Erythroblast (primary cell): ENCODE measurements around the gene ZNF132.
"Not testable (repeated sequence)": the region's sequence is repeated elsewhere in the genome, so short reads cannot be mapped to it uniquely, and the experiment has no call there.

Experiments
- DNase-seq, 2 experiments: peaks; one replicate each; lab custom pipeline; 2025; lab: John Stamatoyannopoulos, UW
- GATA1 ChIP-seq: IDR thresholded peaks from 2 replicates; pipeline ENCODE4 v1.6.1; 2011; ENCODE audit warnings: low read depth, mild to moderate bottlenecking, control low read depth, low read length, moderate library complexity
- POLR2A ChIP-seq: IDR thresholded peaks from 2 replicates; pipeline ENCODE4 v1.6.1; 2011; ENCODE audit warnings: mild to moderate bottlenecking, low read length

The ZNF132 gene

DNA sequence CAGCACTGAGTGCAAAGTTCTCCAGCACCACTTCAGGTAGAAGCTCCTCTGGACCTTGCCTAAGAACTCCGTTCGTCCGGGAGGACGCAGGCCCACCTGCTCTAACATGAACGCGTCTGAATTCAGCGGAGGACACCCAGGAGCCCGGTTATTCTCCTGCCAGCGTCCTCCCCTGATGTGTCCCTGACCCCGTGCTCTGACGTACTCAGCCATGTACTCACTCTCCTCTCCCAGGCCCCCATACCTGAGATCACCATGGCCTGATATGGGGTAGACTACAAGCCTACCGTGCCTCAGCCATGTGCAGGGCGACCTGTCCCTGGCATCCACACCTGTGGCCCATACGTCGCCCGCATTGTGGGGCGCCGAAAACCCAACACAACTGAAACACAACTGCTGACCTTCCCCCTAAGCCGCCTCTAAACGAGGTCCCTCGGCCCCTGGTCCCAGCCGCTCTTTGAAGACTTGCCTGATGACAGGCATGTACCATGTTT, 32.2 kb downstream of the ZNF132 start:
- no peak for TF ChIP-seq POLR2A
- no peak for TF ChIP-seq GATA1
- DNase-seq, result peak in 1 of 2 experiments; percentile 73

DNA sequence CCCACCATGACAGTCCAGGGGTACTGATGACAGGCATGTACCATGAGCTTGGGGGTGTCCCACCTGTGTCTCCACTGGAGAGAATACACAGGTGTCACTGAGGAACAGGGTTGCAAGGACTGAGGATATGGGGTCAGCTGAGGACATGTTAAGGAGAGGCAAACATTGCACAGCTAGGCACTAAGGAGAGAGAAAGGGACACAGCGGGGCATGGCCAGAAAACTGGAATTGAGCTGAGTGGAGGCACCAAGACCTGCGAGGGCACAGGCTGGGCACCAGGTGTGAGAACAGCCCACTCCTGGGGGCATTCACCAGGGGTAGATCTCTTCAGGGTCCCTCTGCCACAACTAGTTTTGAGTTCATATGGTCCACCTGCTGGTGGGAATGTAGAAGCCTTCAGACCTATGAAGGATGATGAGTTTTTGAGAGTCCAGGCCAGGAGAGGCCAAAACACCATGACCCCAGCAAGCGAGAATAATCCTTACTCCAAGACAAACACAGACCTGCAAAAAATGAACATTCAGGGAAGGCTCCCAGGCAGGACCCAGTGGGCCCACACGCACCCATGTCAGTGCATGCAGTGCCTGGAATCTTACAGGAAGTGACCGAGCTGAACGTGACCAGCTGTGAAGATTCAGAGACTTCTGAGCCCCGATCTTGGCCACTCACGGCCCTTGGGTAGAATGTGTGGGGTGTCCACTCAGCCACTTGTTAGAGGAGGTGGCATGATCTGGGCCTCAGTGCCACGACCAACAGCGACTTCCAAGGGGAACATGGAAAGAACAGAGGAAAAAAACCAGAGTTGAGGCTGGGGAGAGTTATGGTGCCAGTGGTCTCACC, 32.9 kb downstream of the ZNF132 start:
- TF ChIP-seq GATA1, result no peak
- DNase-seq, result peak in 1 of 2 experiments; percentile 46

DNA sequence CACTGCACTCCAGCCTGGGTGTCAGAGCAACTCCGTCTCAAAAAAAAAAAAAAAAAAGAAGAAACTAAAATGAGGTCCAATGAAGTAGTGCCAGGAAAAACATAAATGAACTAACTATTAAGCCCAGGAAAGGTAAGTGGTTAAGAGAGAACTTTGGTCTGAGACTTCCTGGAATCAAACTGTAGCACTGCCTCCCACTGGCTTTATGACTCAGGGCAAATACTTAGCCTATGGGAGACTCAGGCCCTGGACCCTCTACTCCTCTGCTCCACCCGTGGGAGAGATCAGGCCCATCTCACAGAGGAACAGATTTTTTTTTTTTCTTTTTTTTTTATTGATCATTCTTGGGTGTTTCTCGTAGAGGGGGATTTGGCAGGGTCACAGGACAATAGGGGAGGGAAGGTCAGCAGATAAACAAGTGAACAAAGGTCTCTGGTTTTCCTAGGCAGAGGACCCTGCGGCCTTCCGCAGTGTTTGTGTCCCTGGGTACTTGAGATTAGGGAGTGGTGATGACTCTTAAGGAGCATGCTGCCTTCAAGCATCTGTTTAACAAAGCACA, 36.0 kb downstream of the ZNF132 start:
- DNase-seq, result not testable (repeated sequence)

DNA sequence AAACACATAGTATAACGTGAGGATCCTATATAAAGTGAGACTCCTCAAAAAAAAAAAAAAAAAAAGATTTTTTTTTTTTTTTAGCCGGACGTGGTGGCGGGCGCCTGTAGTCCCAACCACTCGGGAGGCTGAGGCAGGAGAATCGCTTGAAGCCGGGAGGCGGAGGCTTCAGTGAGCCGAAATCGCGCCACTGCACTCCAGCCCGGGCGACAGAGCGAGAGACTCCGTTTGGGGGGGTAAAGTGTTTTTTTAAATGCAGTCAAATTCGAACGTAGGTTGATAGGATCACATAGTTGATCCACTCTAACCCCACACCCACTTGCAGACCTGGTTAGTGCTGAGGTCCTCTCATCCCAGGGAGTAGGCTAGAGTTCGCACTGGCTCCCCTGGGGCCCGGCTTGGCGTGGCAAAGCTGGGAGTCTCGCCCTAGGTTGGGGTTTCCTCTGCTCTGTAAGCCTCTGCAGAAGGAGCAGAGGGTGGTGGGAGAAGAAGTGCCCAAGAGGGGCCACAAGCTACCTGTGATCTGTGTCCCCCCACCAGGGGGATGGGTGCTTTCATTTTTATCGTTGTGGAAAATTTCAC, 38.0 kb downstream of the ZNF132 start:
- TF ChIP-seq GATA1 (no peak), POLR2A (no peak)
- no peak for DNase-seq

DNA sequence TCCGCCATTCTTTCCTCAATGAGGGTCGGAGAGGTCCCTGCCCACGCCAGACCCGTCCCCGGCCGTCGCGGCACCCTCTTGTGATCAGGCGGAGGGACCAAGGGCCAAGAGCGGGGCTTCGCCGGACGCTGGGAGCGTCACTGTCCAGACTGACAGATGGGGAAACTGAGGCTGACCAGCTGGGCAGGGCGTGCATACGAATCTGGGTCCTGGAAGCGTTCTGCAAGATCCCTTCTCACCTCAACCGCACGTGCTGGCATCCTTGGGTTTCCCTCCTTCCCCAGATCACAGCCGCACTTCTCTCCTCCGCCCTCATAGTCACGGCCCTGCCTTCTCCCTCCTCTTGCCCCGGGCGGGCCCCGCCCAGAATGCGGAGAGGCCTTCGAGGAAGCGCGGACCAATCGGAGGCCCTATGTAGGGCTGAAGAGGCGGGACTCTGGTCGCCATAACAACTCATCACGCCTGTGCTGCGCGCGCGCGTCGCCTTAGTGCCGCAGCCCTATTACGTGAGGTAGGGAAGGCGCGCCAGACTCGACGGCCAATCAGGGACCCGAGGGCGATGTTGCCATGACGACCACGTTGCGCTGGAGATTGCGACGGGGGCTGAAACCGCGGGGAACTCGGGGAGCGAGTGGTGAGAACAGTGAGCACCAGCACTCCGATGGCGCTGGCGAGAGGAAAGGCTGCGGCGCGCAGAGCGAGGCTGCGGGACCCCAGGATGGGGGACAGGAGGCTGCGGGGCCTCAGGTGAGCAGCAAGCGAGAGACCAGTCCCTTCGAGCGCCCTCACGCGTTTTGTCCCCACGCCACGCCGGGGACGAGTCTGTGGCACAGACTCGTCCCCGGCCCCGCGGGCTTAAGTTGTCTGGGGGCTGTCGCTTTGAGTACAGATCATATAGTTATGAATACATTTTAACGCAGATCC, 38.8 kb downstream of the ZNF132 start:
- DNase-seq, result peak; percentile 100

DNA sequence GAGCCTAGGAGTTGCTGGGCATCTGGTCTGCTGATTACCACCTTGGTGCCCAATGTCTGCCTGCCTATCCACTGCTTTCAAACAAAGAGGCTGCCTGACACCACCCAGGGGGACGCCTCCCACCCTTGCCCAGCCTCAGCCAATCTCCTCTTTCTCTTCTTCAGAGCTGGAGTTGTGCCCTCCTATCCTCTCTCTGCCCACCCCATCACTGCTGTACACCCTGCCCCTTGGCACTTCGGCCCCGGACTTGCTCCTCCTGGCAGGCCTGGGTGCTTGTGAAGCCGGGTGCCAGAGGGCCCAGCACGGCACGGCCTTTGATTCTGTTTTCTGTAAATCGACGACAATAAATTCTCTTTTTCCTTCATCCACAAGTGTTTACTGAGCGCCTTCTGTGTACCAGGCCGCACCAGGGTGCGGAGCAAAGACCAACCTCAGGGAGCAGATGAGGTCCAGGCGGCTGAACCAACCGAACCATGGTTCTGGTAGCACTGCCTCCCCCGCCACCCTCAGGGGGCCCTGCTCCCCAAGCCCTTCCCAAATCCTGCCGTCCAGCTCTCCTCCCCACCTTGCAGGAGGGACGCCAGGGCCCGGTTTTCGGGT, 39.5 kb downstream of the ZNF132 start:
- no peak for TF ChIP-seq POLR2A
- TF ChIP-seq GATA1, result no peak
- no peak for DNase-seq

More for the DNA sequence above, 38.8 kb downstream of the ZNF132 start:
- no peak for TF ChIP-seq GATA1
- peak; percentile 87 for TF ChIP-seq POLR2A

DNA sequence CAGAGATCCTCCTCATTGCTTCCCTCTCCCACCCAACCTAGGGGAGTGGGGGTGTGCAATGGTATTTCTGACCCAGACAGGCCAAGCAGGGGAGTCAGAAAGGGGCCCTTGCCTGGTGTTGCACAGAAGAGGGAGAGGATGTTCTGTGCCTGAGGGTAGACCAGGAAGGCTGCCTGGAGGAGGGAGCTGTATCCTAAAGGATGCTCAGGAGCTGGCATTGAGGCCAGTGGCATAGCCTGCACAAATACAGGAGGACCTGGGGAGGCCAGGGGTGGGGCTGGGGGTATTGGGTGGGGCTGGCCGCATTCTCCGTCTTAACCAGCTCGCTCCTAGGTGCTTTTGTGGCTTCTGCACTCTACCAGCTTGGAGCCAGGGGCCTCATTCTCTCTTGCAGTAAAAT, 40.0 kb downstream of the ZNF132 start:
- TF ChIP-seq POLR2A (no peak), GATA1 (no peak)
- no peak for DNase-seq

DNA sequence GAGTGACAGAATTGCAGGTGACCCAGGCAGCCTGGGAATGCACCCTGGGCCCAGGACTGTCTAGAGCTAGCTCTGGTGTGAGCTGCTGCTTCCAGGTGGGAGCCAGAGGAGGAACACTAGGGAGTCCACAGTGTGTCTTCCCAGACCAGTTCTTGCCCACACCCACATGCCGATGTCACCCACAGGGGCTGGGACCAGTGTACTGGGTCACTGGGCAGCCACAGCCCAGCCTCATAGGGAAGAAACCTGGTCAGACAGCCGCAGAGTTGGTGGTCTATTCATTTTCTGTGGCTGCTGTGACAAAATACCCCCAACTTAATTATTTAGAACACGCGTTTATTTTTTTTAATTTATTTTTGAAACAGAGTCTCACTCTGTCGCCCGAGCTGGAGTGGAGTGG, 41.4 kb downstream of the ZNF132 start:
- DNase-seq, result no peak
- TF ChIP-seq POLR2A (no peak), GATA1 (no peak)

DNA sequence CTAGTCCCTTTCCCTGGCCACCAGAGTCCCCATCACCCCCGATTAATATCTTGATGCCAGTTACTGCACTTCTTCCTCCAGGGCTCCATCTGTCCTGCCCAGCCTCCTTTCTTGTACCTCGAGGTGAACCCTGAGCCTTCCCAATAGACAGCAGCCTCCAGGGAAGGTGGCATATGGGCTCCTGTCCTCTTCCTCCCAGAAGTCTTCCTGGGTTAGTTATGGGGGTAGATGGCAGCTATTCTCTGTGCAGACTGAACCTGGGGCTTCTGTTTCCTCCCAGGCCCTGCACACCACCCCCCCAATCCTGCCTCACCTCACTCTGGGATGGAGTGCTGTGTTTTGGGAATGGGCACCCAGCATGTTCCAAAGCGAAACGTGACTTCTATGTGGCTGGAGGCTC, 41.9 kb downstream of the ZNF132 start:
- DNase-seq, result no peak
- TF ChIP-seq POLR2A, result no peak

DNA sequence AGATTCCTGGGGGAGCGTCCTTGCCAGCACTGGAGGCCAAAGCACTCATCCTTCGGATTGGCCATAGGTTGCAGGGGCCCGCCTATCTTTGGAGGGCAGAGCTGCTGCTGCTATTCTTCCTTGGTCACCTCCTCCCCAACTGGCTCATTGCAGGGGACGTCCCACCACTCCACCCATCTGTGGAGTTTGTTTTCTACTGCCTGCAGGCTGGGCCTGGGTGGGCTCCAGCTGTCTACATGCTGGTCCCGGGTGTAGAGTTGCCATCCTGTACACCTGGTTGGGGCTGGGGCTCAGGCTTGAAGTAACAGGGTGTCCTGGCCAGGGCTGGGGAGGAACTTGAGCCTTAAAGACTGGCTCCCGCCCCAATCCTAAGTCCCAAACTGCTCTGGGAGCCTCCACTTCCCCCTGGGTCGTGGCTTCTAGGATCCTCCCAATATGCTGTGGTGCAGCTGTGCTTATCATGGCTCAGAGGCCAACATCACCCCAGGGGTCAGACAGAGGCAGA, 42.4 kb downstream of the ZNF132 start:
- no peak for TF ChIP-seq POLR2A
- TF ChIP-seq GATA1, result no peak
- no peak for DNase-seq

DNA sequence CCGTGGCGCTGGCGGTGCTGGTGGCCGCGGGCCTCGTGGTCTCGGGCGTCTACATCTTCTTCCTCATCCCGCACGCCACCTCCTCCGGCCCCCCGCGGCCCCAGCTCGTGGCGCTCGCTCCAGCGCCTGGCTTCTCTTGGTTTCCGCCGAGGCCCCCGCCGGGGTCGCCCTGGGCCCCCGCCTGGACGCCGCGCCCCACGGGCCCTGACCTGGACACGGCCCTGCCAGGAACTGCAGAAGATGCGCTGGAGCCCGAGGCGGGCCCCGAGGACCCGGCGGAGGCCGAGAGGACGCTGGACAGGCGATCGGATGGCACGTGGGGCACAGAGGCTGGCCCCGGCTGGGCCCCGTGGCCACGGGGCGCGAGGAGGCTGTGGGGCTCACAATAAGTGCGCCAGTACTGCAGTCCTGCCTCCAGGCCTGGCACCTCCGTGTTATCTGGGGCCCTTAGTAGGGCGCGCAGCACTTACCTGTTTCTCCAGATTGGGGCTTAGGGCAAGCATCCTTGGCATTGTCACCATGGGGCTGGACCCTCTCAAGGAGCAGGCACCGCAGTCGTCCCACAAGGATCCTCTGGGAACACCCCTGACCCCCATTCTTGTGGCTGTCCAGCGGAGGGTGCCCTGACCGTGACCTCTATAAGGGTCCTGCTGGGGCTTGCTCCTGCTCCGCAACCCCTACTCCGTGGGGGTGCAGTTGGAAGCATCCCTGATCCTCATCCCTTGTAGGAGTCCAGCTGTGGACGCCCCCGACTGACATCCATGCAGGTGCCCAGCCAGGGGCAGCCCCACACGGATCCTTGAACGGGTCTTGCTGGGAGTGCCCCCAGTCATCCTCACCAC, 43.0 kb downstream of the ZNF132 start:
- DNase-seq, result no peak
- TF ChIP-seq POLR2A (no peak), GATA1 (no peak)

DNA sequence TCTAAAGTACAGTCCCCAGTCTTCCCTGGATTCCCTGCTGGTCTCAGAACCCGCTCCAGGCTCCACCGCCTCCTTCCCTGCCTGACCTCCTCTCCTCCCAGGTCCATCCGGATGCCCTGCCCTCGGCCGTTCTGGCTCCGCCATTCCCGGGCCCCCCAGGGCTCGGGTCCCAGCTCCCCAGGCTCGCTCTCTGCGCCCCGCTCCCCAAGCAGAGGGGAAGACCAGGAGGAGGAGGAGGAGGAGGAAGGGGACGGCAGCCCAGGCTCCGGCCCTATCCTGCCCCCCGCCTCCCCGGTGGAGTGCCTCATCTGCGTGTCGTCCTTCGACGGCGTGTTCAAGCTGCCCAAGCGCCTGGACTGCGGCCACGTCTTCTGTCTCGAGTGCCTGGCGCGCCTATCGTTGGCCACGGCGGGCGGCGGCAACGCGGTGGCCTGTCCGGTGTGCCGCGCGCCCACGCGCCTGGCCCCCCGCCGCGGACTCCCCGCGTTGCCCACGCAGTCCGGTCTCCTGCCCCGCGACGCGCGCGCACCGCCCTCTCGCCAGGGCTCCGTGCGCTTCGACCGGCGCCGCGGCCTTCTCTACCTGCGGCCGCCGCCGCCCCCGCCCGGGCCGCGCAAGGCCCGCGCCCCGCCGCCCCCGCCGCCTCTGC, 43.9 kb downstream of the ZNF132 start:
- no peak for TF ChIP-seq GATA1
- TF ChIP-seq POLR2A, result no peak
- no peak for DNase-seq
